ENCODE data around the gene APOBEC3F. TPM values are rescaled to one million over a fixed set of nuclear protein-coding genes. Genes with fewer than 3 reads are reported as not detected.

The APOBEC3F gene
- total RNA-seq = 5.5 and 6.3 TPM in 2 replicates

DNA sequence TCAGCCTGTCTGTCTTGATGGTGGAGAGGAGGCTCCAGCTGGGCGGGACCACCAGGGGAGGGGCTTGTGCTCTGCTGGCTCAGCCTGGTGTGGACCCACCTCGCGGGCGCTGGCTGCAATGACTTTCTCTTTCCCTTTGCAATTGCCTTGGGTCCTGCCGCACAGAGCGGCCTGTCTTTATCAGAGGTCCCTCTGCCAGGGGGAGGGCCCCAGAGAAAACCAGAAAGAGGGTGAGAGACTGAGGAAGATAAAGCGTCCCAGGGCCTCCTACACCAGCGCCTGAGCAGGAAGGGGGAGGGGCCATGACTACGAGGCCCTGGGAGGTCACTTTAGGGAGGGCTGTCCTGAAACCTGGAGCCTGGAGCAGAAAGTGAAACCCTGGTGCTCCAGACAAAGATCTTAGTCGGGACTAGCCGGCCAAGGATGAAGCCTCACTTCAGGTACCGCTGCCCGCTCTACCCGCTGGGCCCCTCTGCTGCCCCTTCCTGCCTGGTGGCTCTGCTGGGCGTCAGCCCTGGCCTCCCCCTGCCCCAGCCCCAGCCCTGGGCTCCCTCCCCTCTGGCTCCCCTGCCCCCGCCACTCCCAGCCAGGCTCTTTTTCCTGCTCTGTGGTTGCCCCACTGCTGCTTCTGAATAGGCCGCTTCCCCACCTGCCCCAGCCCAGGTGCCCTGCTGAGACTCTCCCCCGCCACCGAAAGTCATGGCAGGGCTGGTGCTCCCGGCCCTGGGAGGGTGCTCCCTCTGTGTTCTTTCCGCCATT is at the start of gene APOBEC3F:
APOBEC3F (plus strand) TSS at position 327 of the 759 bp plus-strand sequence; CDS start at position 424, 97 bp downstream.

DNA sequence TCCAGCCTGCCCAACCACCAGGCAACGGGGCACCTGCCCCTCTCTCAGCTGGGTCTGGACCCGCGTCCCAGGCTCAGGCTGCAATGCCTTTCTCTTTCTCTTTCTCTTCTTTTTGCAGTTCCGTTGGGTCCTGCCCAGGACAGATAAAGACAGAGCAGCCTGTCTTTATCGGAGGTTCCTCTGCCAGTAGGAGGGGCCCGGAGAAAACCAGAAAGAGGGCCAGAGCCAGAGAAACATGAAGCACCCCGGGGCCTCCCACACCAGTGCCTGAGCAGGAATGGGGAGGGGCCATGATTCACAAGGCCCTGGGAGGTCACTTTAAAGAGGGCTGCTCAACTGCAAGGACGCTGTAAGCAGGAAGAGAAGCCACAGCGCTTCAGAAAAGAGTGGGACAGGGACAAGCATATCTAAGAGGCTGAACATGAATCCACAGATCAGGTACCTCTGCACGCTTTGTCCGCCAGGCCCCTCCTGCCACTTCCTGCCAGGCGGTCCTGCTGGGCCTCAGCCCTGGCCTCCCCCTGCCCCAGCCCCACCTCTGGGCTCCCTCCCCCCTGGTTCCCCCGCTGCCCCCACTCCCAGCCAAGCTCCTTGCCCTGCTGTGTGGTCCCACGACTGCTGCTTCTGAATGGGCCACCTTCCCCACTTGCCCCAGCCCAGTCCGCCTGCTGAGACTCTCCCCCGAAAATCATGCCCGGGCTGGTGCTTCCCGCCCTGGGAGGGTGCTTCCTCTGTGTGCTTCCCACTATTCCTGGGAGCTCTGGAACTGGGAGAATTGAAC is 26.5 kb upstream of the APOBEC3F start, which contains the start of gene APOBEC3C:
APOBEC3C (plus strand) TSS at position 316 of the 781 bp plus-strand sequence; CDS start at position 422, 106 bp downstream.

DNA sequence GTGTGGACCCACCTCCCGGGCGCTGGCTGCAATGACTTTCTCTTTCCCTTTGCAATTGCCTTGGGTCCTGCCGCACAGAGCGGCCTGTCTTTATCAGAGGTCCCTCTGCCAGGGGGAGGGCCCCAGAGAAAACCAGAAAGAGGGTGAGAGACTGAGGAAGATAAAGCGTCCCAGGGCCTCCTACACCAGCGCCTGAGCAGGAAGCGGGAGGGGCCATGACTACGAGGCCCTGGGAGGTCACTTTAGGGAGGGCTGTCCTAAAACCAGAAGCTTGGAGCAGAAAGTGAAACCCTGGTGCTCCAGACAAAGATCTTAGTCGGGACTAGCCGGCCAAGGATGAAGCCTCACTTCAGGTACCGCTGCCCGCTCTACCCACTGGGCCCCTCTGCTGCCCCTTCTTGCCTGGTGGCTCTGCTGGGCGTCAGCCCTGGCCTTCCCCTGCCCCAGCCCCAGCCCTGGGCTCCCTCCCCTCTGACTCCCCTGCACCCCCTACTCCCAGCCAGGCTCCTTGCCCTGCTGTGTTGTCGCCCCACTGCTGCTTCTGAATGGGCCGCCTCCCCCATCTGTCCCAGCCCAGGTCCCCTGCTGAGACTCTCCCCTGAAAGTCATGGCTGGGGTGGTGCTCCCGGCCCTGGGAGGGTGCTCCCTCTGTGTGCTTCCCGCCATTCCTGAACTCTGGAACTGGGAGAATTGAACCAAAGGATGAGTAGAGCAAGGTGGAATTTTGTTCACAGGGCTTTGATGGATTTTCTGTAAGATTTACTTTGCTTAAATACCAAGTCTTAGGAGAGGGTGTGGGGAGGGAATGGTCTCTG is 36.6 kb downstream of the APOBEC3F start, which contains the start of gene APOBEC3G:
APOBEC3G (plus strand) TSS at position 250 of the 815 bp plus-strand sequence; CDS start at position 337, 87 bp downstream.

DNA sequence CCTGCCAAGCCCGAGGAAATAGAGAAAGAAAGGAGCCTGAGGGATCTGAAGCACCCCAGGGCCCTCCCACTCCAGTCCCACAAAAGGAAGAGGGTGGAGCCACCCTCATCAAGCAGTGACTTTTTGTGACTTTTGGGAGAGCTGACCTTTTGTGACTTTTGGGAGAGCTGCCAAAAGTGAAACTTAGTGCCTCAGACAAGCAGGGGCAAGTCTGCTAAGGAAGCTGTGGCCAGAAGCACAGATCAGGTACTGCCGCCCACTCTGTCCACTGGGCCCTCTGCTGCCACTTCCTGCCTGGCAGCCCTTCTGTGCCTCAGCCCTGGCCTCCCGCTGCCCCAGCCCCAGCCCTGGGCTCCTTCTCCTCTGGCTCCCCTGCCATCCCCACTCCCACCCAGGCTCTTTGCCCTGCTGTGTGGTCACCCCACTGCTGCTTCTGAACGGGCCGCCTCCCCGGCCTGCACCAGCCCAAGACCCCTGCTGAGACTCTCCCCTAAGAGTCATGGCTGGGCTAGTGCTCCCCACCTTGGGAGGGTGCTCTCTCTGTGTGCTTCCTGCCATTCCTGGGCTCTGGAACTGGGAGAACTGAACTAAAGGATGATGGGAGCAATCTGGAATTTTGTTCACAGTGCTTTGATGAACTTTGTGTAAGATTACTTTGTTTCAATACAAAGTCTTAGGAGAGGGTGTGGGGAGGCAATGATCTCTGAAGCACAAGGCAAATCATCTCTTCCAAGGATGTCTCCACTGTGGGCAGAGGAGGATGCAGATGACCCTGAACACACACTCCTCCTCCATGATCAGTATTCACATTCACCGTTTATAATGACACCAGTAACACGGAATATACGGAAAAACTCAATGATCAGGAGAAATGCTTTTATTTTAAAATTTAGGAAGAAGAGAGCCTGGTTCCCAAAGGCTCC is 56.7 kb downstream of the APOBEC3F start, which contains the start of gene APOBEC3H:
APOBEC3H (plus strand) TSS at position 147 of the 923 bp plus-strand sequence. CDS start 3,035 bp downstream, outside the sequence.

Small RNA genes within 50 kb of the gene (small RNA-seq; reads per million reads assigned to genes)
- gene AL022318.2 = not detected

Other genes starting within 250 kb of the APOBEC3F start
- 18.5 and 18.6 TPM in 2 replicates for gene DNAL4, start 246.7 kb upstream of the APOBEC3F start, total RNA-seq
- gene NPTXR, start 196.8 kb upstream of the APOBEC3F start, total RNA-seq = 1.5 and 1.6 TPM in 2 replicates
- gene CBX6, start 168.6 kb upstream of the APOBEC3F start, total RNA-seq = 76.0 and 87.9 TPM in 2 replicates
- not detected in 2 replicates for gene APOBEC3A, start 83.3 kb upstream of the APOBEC3F start, total RNA-seq
- 0.49 and 1.8 TPM in 2 replicates for gene APOBEC3B, start 58.5 kb upstream of the APOBEC3F start, total RNA-seq
- gene APOBEC3C, start 26.6 kb upstream of the APOBEC3F start, total RNA-seq = 15.1 and 20.4 TPM in 2 replicates
- 2.9 and 4.5 TPM in 2 replicates for gene APOBEC3D, start 19.7 kb upstream of the APOBEC3F start, total RNA-seq
- 15.8 and 22.6 TPM in 2 replicates for gene APOBEC3G, start 36.4 kb downstream of the APOBEC3F start, total RNA-seq
- not detected in 2 replicates for gene APOBEC3H, start 56.4 kb downstream of the APOBEC3F start, total RNA-seq
- 6.7 and 8.3 TPM in 2 replicates for gene CBX7, start 111.8 kb downstream of the APOBEC3F start, total RNA-seq
- 0.12 and 0.16 TPM in 2 replicates for gene PDGFB, start 204.1 kb downstream of the APOBEC3F start, total RNA-seq